ENCODE measurements around the gene PER2. TPM values are rescaled to one million over a fixed set of nuclear protein-coding genes. Genes with fewer than 3 reads are reported as not detected.

Gene PER2
- total RNA-seq, 1 experiment from 2014 or later: 23.3 TPM

GRCh38 chr2:238255636-238256035 is 32.8 kb downstream of the PER2 start:
- no peak overlapping the region for H3K9ac ChIP-seq (ENCODE audit: low read length)
- DNase-seq: no peak
- H3K79me2 ChIP-seq (ENCODE audit: low read length): no peaks in the 10 kb centered on the region

GRCh38 chr2:238255151-238255551 is 33.3 kb downstream of the PER2 start:
- Histone ChIP-seq H2AFZ (ENCODE audit: low read length) (no peak overlapping the region), H3K27ac (ENCODE audit: low read length) (no peak overlapping the region), H3K9ac (ENCODE audit: low read length) (no peak overlapping the region), H3K36me3 (ENCODE audit: insufficient read depth, low read length) (peaks cover 19% of the 10 kb centered on the region; the same call in 1 of the 2 replicates), H3K27me3 (ENCODE audit: low read length) (no peaks in the 10 kb centered on the region), H3K4me2 (ENCODE audit: low read depth, low read length, poor library complexity, severe bottlenecking) (no peak overlapping the region), H3K4me1 (ENCODE audit: low read length) (no peaks in the 10 kb centered on the region), H4K20me1 (ENCODE audit: insufficient read depth, low read depth, low read length) (no peaks in the 10 kb centered on the region), H3K4me3 (ENCODE audit: low read length) (no peak overlapping the region), H3K9me2 (replicated peaks; ENCODE audit: insufficient read depth, low read length) (no peaks in the 10 kb centered on the region), H3K79me2 (ENCODE audit: low read length) (no peaks in the 10 kb centered on the region), H3K9me3 (ENCODE audit: low read length) (no peaks in the 10 kb centered on the region)
- no peak for DNase-seq

More at GRCh38 chr2:238255636-238256035, 32.8 kb downstream of the PER2 start:
- Histone ChIP-seq H3K4me3 (ENCODE audit: low read length) (no peak overlapping the region), H3K4me1 (ENCODE audit: low read length) (no peaks in the 10 kb centered on the region), H3K36me3 (ENCODE audit: insufficient read depth, low read length) (peaks cover 19% of the 10 kb centered on the region; the same call in 1 of the 2 replicates), H3K4me2 (ENCODE audit: low read depth, low read length, poor library complexity, severe bottlenecking) (no peak overlapping the region), H3K27ac (ENCODE audit: low read length) (no peak overlapping the region), H2AFZ (ENCODE audit: low read length) (no peak overlapping the region), H3K27me3 (ENCODE audit: low read length) (no peaks in the 10 kb centered on the region), H3K9me3 (ENCODE audit: low read length) (no peaks in the 10 kb centered on the region), H4K20me1 (ENCODE audit: insufficient read depth, low read depth, low read length) (no peaks in the 10 kb centered on the region), H3K9me2 (replicated peaks; ENCODE audit: insufficient read depth, low read length) (no peaks in the 10 kb centered on the region)

GRCh38 chr2:238254095-238254723 is 34.2 kb downstream of the PER2 start:
- H3K9me3 ChIP-seq (ENCODE audit: low read length): no peaks in the 10 kb centered on the region
- no peak overlapping the region for H2AFZ ChIP-seq (ENCODE audit: low read length)
- no peaks in the 10 kb centered on the region for H3K27me3 ChIP-seq (ENCODE audit: low read length)
- no peak overlapping the region for H3K4me3 ChIP-seq (ENCODE audit: low read length)
- H3K4me1 ChIP-seq (ENCODE audit: low read length): no peaks in the 10 kb centered on the region
- H3K79me2 ChIP-seq (ENCODE audit: low read length): no peaks in the 10 kb centered on the region
- no peaks in the 10 kb centered on the region for H3K9me2 ChIP-seq (replicated peaks; ENCODE audit: insufficient read depth, low read length)
- no peaks in the 10 kb centered on the region for H4K20me1 ChIP-seq (ENCODE audit: insufficient read depth, low read depth, low read length)
- H3K9ac ChIP-seq (ENCODE audit: low read length): no peak overlapping the region
- H3K36me3 ChIP-seq (ENCODE audit: insufficient read depth, low read length): peaks cover 19% of the 10 kb centered on the region; the same call in 1 of the 2 replicates
- H3K4me2 ChIP-seq (ENCODE audit: low read depth, low read length, poor library complexity, severe bottlenecking): no peak overlapping the region
- H3K27ac ChIP-seq (ENCODE audit: low read length): no peak overlapping the region
- no peak for DNase-seq

GRCh38 chr2:238252766-238253630 is 35.4 kb downstream of the PER2 start:
- no peaks in the 10 kb centered on the region for H3K4me1 ChIP-seq (ENCODE audit: low read length)
- H3K27ac ChIP-seq (ENCODE audit: low read length): no peak overlapping the region
- H3K4me3 ChIP-seq (ENCODE audit: low read length): no peak overlapping the region
- H3K27me3 ChIP-seq (ENCODE audit: low read length): no peaks in the 10 kb centered on the region
- H3K79me2 ChIP-seq (ENCODE audit: low read length): no peaks in the 10 kb centered on the region
- H3K9me3 ChIP-seq (ENCODE audit: low read length): no peaks in the 10 kb centered on the region
- H3K4me2 ChIP-seq (ENCODE audit: low read depth, low read length, poor library complexity, severe bottlenecking): no peak overlapping the region
- peaks cover 19% of the 10 kb centered on the region; the same call in 1 of the 2 replicates for H3K36me3 ChIP-seq (ENCODE audit: insufficient read depth, low read length)
- H3K9ac ChIP-seq (ENCODE audit: low read length): no peak overlapping the region
- no peaks in the 10 kb centered on the region for H3K9me2 ChIP-seq (replicated peaks; ENCODE audit: insufficient read depth, low read length)
- H4K20me1 ChIP-seq (ENCODE audit: insufficient read depth, low read depth, low read length): no peaks in the 10 kb centered on the region
- no peak overlapping the region for H2AFZ ChIP-seq (ENCODE audit: low read length)
- DNase-seq: no peak

- Histone ChIP-seq H4K20me1 (ENCODE audit: insufficient read depth, low read depth, low read length) (no peaks in the 10 kb centered on the region), H3K4me1 (ENCODE audit: low read length) (no peaks in the 10 kb centered on the region), H3K27ac (ENCODE audit: low read length) (no peak overlapping the region), H3K4me2 (ENCODE audit: low read depth, low read length, poor library complexity, severe bottlenecking) (no peak overlapping the region), H3K4me3 (ENCODE audit: low read length) (no peak overlapping the region), H3K27me3 (ENCODE audit: low read length) (no peaks in the 10 kb centered on the region), H3K9ac (ENCODE audit: low read length) (no peak overlapping the region), H3K79me2 (ENCODE audit: low read length) (no peaks in the 10 kb centered on the region), H3K9me3 (ENCODE audit: low read length) (no peaks in the 10 kb centered on the region), H3K9me2 (replicated peaks; ENCODE audit: insufficient read depth, low read length) (no peaks in the 10 kb centered on the region), H3K36me3 (ENCODE audit: insufficient read depth, low read length) (peaks cover 17% of the 10 kb centered on the region; the same call in 1 of the 2 replicates), H2AFZ (ENCODE audit: low read length) (no peak overlapping the region)
- no peak for DNase-seq
These were observed 36.4 kb downstream of the PER2 start for GRCh38 chr2:238251986-238252385.

- H3K27me3 ChIP-seq (ENCODE audit: low read length): no peaks in the 10 kb centered on the region
- H3K36me3 ChIP-seq (ENCODE audit: insufficient read depth, low read length): peaks cover 14% of the 10 kb centered on the region; the same call in 1 of the 2 replicates
- H3K4me3 ChIP-seq (ENCODE audit: low read length): no peak overlapping the region
- no peak overlapping the region for H3K4me2 ChIP-seq (ENCODE audit: low read depth, low read length, poor library complexity, severe bottlenecking)
- DNase-seq: no peak
- H3K9ac ChIP-seq (ENCODE audit: low read length): no peak overlapping the region
- H2AFZ ChIP-seq (ENCODE audit: low read length): no peak overlapping the region
- H4K20me1 ChIP-seq (ENCODE audit: insufficient read depth, low read depth, low read length): no peaks in the 10 kb centered on the region
- no peaks in the 10 kb centered on the region for H3K79me2 ChIP-seq (ENCODE audit: low read length)
- H3K9me3 ChIP-seq (ENCODE audit: low read length): no peaks in the 10 kb centered on the region
- no peak overlapping the region for H3K27ac ChIP-seq (ENCODE audit: low read length)
- H3K9me2 ChIP-seq (replicated peaks; ENCODE audit: insufficient read depth, low read length): no peaks in the 10 kb centered on the region
- H3K4me1 ChIP-seq (ENCODE audit: low read length): no peaks in the 10 kb centered on the region
These were observed 37.1 kb downstream of the PER2 start for GRCh38 chr2:238251331-238251730.

GRCh38 chr2:238250896-238251295 is 37.5 kb downstream of the PER2 start:
- Histone ChIP-seq H3K36me3 (ENCODE audit: insufficient read depth, low read length) (peaks cover 12% of the 10 kb centered on the region; the same call in 1 of the 2 replicates), H3K27me3 (ENCODE audit: low read length) (no peaks in the 10 kb centered on the region), H3K4me1 (ENCODE audit: low read length) (no peaks in the 10 kb centered on the region)

GRCh38 chr2:238247841-238248453 is 40.5 kb downstream of the PER2 start:
- Histone ChIP-seq H3K36me3 (ENCODE audit: insufficient read depth, low read length) (peaks cover 12% of the 10 kb centered on the region), H3K9ac (ENCODE audit: low read length) (no peak overlapping the region)

More at GRCh38 chr2:238250896-238251295, 37.5 kb downstream of the PER2 start:
- Histone ChIP-seq H3K9me3 (ENCODE audit: low read length) (no peaks in the 10 kb centered on the region), H3K4me2 (ENCODE audit: low read depth, low read length, poor library complexity, severe bottlenecking) (no peak overlapping the region), H3K4me3 (ENCODE audit: low read length) (no peak overlapping the region), H2AFZ (ENCODE audit: low read length) (no peak overlapping the region), H3K9ac (ENCODE audit: low read length) (no peak overlapping the region), H3K9me2 (replicated peaks; ENCODE audit: insufficient read depth, low read length) (no peaks in the 10 kb centered on the region), H3K27ac (ENCODE audit: low read length) (no peak overlapping the region), H3K79me2 (ENCODE audit: low read length) (no peaks in the 10 kb centered on the region), H4K20me1 (ENCODE audit: insufficient read depth, low read depth, low read length) (no peaks in the 10 kb centered on the region)
- no peak for DNase-seq

More at GRCh38 chr2:238247841-238248453, 40.5 kb downstream of the PER2 start:
- Histone ChIP-seq H3K27ac (ENCODE audit: low read length) (no peak overlapping the region), H3K27me3 (ENCODE audit: low read length) (no peaks in the 10 kb centered on the region), H3K4me2 (ENCODE audit: low read depth, low read length, poor library complexity, severe bottlenecking) (no peak overlapping the region), H3K79me2 (ENCODE audit: low read length) (no peaks in the 10 kb centered on the region), H4K20me1 (ENCODE audit: insufficient read depth, low read depth, low read length) (no peaks in the 10 kb centered on the region), H2AFZ (ENCODE audit: low read length) (no peak overlapping the region), H3K9me3 (ENCODE audit: low read length) (no peaks in the 10 kb centered on the region), H3K9me2 (replicated peaks; ENCODE audit: insufficient read depth, low read length) (no peaks in the 10 kb centered on the region), H3K4me3 (ENCODE audit: low read length) (no peak overlapping the region), H3K4me1 (ENCODE audit: low read length) (peaks cover 6% of the 10 kb centered on the region)
- DNase-seq: no peak
